ENCODE measurements around the gene KCTD4.

DNA sequence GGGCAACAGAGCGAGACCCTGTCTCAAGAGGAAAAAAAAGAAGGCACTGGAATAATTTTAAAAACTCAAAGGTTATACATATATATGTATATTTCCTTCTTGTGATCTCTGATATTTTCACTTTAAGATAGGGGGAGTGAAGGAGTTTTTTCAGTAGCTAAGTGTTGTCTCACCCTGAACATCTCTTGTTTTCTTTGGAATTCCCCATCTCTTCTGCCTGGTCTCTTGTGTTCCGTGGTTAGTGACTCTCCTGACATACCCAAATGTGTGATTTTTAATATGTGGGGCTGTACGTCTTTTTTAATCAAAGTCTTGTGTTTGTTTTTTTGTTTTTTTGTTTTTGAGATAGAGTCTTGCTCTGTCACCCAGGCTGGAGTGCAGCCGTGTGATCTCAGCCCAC is 15.3 kb upstream of the KCTD4 start:
- TF ChIP-seq, protein P1, sequence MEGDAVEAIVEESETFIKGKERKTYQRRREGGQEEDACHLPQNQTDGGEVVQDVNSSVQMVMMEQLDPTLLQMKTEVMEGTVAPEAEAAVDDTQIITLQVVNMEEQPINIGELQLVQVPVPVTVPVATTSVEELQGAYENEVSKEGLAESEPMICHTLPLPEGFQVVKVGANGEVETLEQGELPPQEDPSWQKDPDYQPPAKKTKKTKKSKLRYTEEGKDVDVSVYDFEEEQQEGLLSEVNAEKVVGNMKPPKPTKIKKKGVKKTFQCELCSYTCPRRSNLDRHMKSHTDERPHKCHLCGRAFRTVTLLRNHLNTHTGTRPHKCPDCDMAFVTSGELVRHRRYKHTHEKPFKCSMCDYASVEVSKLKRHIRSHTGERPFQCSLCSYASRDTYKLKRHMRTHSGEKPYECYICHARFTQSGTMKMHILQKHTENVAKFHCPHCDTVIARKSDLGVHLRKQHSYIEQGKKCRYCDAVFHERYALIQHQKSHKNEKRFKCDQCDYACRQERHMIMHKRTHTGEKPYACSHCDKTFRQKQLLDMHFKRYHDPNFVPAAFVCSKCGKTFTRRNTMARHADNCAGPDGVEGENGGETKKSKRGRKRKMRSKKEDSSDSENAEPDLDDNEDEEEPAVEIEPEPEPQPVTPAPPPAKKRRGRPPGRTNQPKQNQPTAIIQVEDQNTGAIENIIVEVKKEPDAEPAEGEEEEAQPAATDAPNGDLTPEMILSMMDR (IDR thresholded peaks at IDR 0.05; ENCODE audit: low read depth, low read length, poor library complexity, severe bottlenecking) = no peak
- no peak for TF ChIP-seq EZH2phosphoT487 (IDR thresholded peaks at IDR 0.05; ENCODE audit: borderline replicate concordance, low read length)
